ENCODE data around the gene PDZD4. TPM values are rescaled to one million over a fixed set of nuclear protein-coding genes. Genes with fewer than 3 reads are reported as not detected.

The PDZD4 gene
- polyA plus RNA-seq, 1 of the 3 experiments (the other 2 are of a cell fraction): 1.9 TPM

GRCh38 chrX:153780678-153781427 is 49.5 kb downstream of the PDZD4 start, which contains the start of gene SRPK3:
Gene SRPK3, plus strand, starts transcription at chrX:153781041. Its CDS starts 46 bp downstream, at chrX:153781087.
- Histone ChIP-seq H3F3A (replicated peaks; ENCODE audit: insufficient read depth) (no peaks in the 10 kb centered on the region), H3K36me3 (replicated peaks in 1 of 2; ENCODE audit: control insufficient read depth in 1 of 2, insufficient read depth in 2 of 2, low read length in 1 of 2) (peaks cover 0 to under 1% of the 10 kb centered on the region in 2 experiments), H3K4me2 (no peak within 1 kb of the TSS), H3K79me2 (ENCODE audit: insufficient read depth) (no peaks in the 10 kb centered on the region), H3K27me3 (ENCODE audit: insufficient read depth) (0 out of 2 replicates have a peak, but pooled peaks cover 7% of the 10 kb centered on the region), H3K9me3 (no peaks in the 10 kb centered on the region), H3K9me2 (no peaks in the 10 kb centered on the region), H2AFZ (ENCODE audit: low read depth) (no peak within 1 kb of the TSS), H3K27ac (ENCODE audit: low read depth in 2 of 2, low read length in 1 of 2) (peak within 1 kb of the TSS in 1 of 2 experiments; percentile 9; a peak in 1 of 4 replicates), H3K4me1 (ENCODE audit: control insufficient read depth in 1 of 2, insufficient read depth in 2 of 2, low read depth in 1 of 2, low read length in 1 of 2) (peaks cover 0 to 19% of the 10 kb centered on the region in 2 experiments; a peak in 1 of 4 replicates), H3K9ac (no peak within 1 kb of the TSS), H3K4me3 (ENCODE audit: low read depth in 2 of 2, low read length in 1 of 2) (no peak within 1 kb of the TSS), H4K20me1 (ENCODE audit: insufficient read depth) (no peaks in the 10 kb centered on the region)
- POLR2A ChIA-PET: no interaction called here
- DNase-seq: no peak
- CTCF ChIA-PET: interaction anchor here (1.0 to 1.5 kb wide), 2 partner anchors 15 to 166 kb away, joined by 3 to 4 read pairs; no protein-coding TSS in a partner anchor
- TF ChIP-seq YY1 (IDR thresholded peaks at IDR 0.05; ENCODE audit: low read depth) (no peak), SMC3 (IDR thresholded peaks at IDR 0.05; ENCODE audit: low read depth, low read length) (no peak), USF2 (IDR thresholded peaks at IDR 0.05; ENCODE audit: borderline replicate concordance, low read depth, low read length) (no peak), FOXJ3 (CRISPR knock-in tag; IDR thresholded peaks at IDR 0.05) (no peak), GATA2 (CRISPR knock-in tag; IDR thresholded peaks at IDR 0.05) (no peak), MEF2A (IDR thresholded peaks at IDR 0.05; ENCODE audit: borderline replicate concordance, low read depth) (no peak), ELF1 (IDR thresholded peaks at IDR 0.05) (no peak), REST (IDR thresholded peaks at IDR 0.05; ENCODE audit: low read depth, low read length) (no peak), FOSL2 (IDR thresholded peaks at IDR 0.05; ENCODE audit: borderline replicate concordance, low read depth) (no peak), TCF12 (IDR thresholded peaks at IDR 0.05) (no peak), RCOR1 (IDR thresholded peaks at IDR 0.05; ENCODE audit: low read length) (no peak), MAX (IDR thresholded peaks at IDR 0.05; ENCODE audit: low read depth) (no peak), EZH2phosphoT487 (IDR thresholded peaks at IDR 0.05; ENCODE audit: borderline replicate concordance, low read depth) (no peak), MXI1 (IDR thresholded peaks at IDR 0.05; ENCODE audit: low read depth, low read length) (no peak), TEAD4 (IDR thresholded peaks at IDR 0.05; ENCODE audit: borderline replicate concordance, insufficient read depth) (no peak), USF1 (IDR thresholded peaks at IDR 0.05; ENCODE audit: borderline replicate concordance, low read depth) (no peak), TAF1 (IDR thresholded peaks at IDR 0.05; ENCODE audit: borderline replicate concordance, low read depth, low read length) (no peak), RAD21 (IDR thresholded peaks at IDR 0.05; ENCODE audit: low read length) (no peak), NRF1 (IDR thresholded peaks at IDR 0.05; ENCODE audit: low read depth, low read length) (no peak), EP300 (IDR thresholded peaks at IDR 0.05; ENCODE audit: borderline replicate concordance in 1 of 2, low read depth in 1 of 2, low read length in 1 of 2) (no peak)
- 49% methylated on average over 23 of the region's 52 CpGs for WGBS (ENCODE audit: low lambda C conversion rate)
